Heart right ventricle (tissue), 16 donors: ENCODE data around the gene TTC32. TPM values are rescaled to one million over a fixed set of nuclear protein-coding genes. Genes with fewer than 3 reads are reported as not detected.

Experiments
- ATAC-seq, 8 donors: fragments of 200-7000 bp; cut with Tn5 transposase; one replicate each; pipeline ENCODE4 v1.9.1; 2020; ENCODE audit warnings: mild to moderate bottlenecking in 8 of 8, moderate library complexity in 8 of 8, moderate number of reproducible peaks in 1 of 8
- DNase-seq, 2 donors: peaks; one replicate each; pipeline ENCODE4 v3.0.0-alpha.2; 2020
- H3K27ac ChIP-seq, 10 donors: fragments of 200-600 bp; sonication (generic) in 2 of 10; one replicate each; pipeline versions ENCODE4 v1.5.0 to v1.8.0; 2020 to 2022; ENCODE audit warnings: mild to moderate bottlenecking in 3 of 10
- H3K27me3 ChIP-seq, 7 donors: fragments of 200-600 bp; one replicate each; pipeline ENCODE4 v1.8.0; 2021 to 2022; ENCODE audit warnings: mild to moderate bottlenecking in 2 of 7
- H3K36me3 ChIP-seq, 9 donors: fragments of 200-600 bp; sonication (generic) in 1 of 9; one replicate each; pipeline versions ENCODE4 v1.5.0 to v1.8.0; 2020 to 2022; ENCODE audit warnings: mild to moderate bottlenecking in 2 of 9
- H3K4me1 ChIP-seq, 9 donors: fragments of 200-600 bp; sonication (generic) in 1 of 9; one replicate each; pipeline versions ENCODE4 v1.5.0 to v1.8.0; 2020 to 2022; ENCODE audit warnings: mild to moderate bottlenecking in 4 of 9
- H3K4me3 ChIP-seq, 10 donors: fragments of 200-600 bp; sonication (generic) in 2 of 10; one replicate each; pipeline versions ENCODE4 v1.5.0 to v1.8.0; 2020 to 2022; ENCODE audit warnings: mild to moderate bottlenecking in 7 of 10, moderate library complexity in 2 of 10
- H3K9me3 ChIP-seq, 11 donors: fragments of 200-600 bp in 10 of 11; sonication (generic) in 2 of 11; one replicate each; pipeline versions ENCODE4 v1.5.0 to v1.8.0; 2013 to 2022; ENCODE audit warnings: mild to moderate bottlenecking in 2 of 11, control low read depth in 1 of 11, moderate library complexity in 1 of 11
- WGBS, 2 donors: extraction: QIAGEN DNeasy Blood & Tissue Kit; methylation state at CpG; one replicate each; pipeline ENCODE4 v1.1.7; 2013; ENCODE audit warnings: inconsistent platforms in 1 of 2; 5-methylcytosine and 5-hydroxymethylcytosine counted together
- intact Hi-C, 10 donors: fragments of 100-400 bp; cut with DNase I; formaldehyde crosslinking; loops; one replicate each; pipeline versions ENCODE4 v1.11.1 to v1.14.2; 2022
- polyA plus RNA-seq, 2 donors: library from polyadenylated mRNA; stranded (reverse); fragments of 200-250 nt; gene quantifications; one replicate each; pipeline ENCODE4 v1.2.3, GENCODE V29; 2013
- total RNA-seq, 10 donors: library from RNA; stranded (reverse); fragmentation: NEBNext Ultra II Directional in 3 of 10; extraction: Animal tissue kit (Norgen Biotek cat#: 25700) in 3 of 10; gene quantifications; one replicate each; pipeline versions ENCODE4 v1.2.1 to v1.2.4, GENCODE V29; 2021 to 2023
- TF ChIP-seq, protein P1 (sequence below), 9 donors: fragments of 200-600 bp; sonication (generic) in 2 of 9; IDR thresholded peaks; one replicate each; pipeline versions ENCODE4 v1.5.0 to v1.8.0; 2021 to 2022; ENCODE audit warnings: antibody characterized with exemption in 9 of 9, mild to moderate bottlenecking in 5 of 9, moderate library complexity in 1 of 9
- donor health status: Arrhythmogenic right ventricular cardiomyopathy.
- donor health status: ischemic (EF 13 %, LVEDD 7.1; RV severe dilation, severe dysfunction).
- donor health status: healthy with polysubstance abuse.
- donor health status: DM: no; HTN: yes; CAD: no.
- donor health status: DM: no; HTN: no; CAD: no.
- donor health status: ischemic (EF 25% LVEDD 6.9; RV normal size, moderate dysfunction).
- donor health status: ischemic (EF 25% LVEDD 5.7; RV mildly dilated, moderate dysfunction).
- donor health status: healthy.
- donor health status: DM: yes; HTN: yes; CAD: no.
- donor health status: Ischemic cardiomyopathy.
- donor health status: ischemic (EF 35%, LVEDD 5.7; RV mildly dilated, moderate dysfunction).
- donor health status: nonischemic (EF 11% LVEDD 7.7; RV severe dilation, severe dysfunction).
- donor health status: DM: yes; HTN: yes; CAD: no.
- donor health status: PGD.
- donor health status: ischemic (EF 29% LVEDD 5.4; RV normal size, mild dysfunction).
- donor health status: nonischemic (EF 23%, LVEDD 6.1; RV moderate dilation, normal function).

The TTC32 gene
- total and polyA plus RNA-seq, 12 donors = 3.4 to 27.7 (median 6.4) TPM

DNA sequence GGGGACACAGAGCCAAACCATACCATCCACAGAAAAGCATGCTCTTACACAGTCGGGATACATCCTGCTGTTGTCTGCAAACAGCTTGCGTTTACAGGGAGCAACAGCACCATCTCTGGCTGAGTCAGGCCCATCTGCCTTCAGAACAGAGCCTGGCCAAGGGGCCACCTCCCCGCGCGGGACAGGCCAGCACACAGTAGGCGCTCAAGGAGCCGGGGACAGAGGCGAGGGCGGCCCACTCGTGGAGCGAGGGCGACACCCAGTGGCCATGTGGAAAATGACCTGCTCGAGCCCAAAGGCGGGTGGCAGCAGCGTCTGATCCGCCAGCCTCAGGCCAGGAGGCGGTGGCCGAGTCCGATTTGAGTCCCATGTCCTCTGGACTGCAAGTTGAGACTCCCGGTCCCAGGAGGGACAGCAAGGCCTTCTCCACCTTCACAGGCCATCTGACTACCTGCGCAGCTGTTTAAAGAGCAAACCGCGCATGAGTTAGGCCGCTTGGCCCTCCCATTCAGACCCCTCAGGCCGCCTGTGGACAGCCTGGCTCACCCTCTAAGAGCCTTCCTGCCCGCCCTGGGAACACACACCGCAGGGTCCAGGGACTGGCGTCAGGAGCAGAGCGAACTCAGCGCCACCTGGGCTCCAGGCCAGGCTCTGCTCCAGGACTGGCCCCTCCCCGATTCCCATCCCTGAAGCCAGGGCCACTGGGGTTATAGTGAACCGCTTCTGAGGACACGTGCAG, 38.3 kb downstream of the TTC32 start:
- peak overlapping the region in 3 of 10 donors; percentile 7 to 59 (median 10) for H3K27ac ChIP-seq
- WGBS, 2 donors = 10 to 12% methylated on average over 33 of the region's 33 CpGs

DNA sequence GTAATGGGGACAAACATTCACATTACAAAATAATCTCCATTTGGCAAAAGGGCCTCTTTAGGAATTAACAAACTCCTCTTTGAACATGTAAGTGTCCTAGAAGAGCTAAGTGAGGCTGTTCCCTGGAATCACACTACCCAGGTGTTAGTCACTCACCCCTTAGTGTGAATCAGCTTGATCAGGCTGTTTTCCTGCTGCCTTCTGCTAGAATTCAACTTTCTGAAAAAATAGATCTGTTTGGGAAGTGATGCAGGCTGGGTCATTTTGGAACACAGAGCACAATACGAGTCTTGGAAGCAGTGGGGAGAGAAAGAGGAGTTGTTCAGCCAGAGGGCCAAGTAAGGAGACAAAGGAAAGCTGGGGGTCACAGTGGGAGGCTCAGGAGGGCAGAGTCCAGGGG, 40.0 kb downstream of the TTC32 start:
- TF ChIP-seq, protein P1, sequence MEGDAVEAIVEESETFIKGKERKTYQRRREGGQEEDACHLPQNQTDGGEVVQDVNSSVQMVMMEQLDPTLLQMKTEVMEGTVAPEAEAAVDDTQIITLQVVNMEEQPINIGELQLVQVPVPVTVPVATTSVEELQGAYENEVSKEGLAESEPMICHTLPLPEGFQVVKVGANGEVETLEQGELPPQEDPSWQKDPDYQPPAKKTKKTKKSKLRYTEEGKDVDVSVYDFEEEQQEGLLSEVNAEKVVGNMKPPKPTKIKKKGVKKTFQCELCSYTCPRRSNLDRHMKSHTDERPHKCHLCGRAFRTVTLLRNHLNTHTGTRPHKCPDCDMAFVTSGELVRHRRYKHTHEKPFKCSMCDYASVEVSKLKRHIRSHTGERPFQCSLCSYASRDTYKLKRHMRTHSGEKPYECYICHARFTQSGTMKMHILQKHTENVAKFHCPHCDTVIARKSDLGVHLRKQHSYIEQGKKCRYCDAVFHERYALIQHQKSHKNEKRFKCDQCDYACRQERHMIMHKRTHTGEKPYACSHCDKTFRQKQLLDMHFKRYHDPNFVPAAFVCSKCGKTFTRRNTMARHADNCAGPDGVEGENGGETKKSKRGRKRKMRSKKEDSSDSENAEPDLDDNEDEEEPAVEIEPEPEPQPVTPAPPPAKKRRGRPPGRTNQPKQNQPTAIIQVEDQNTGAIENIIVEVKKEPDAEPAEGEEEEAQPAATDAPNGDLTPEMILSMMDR (IDR thresholded peaks at IDR 0.05) = no peak
- H3K27ac ChIP-seq = no peak overlapping the region
- intact Hi-C loops = loop anchor here (2.0 to 10.0 kb wide), 23 partner anchors 87 to 1477 kb away; partner anchors contain the start of gene OSR1 (in 1 of the 10)
- WGBS, 2 donors = 59 to 62% methylated on average over 1 of the region's 1 CpG
- no peak for DNase-seq
- no peaks in the 10 kb centered on the region for H3K9me3 ChIP-seq
- no peaks in the 10 kb centered on the region for H3K36me3 ChIP-seq
- H3K27me3 ChIP-seq = no peaks in the 10 kb centered on the region
- no peak for ATAC-seq
- H3K4me3 ChIP-seq = no peak overlapping the region
- H3K4me1 ChIP-seq = peaks cover 0 to 10% (median 6%) of the 10 kb centered on the region in 9 donors

More for the DNA sequence above, 38.3 kb downstream of the TTC32 start:
- Histone ChIP-seq H3K9me3 (no peaks in the 10 kb centered on the region), H3K4me1 (peaks cover 0 to 13% (median 8%) of the 10 kb centered on the region in 9 donors), H3K4me3 (peak overlapping the region in 6 of 10 donors; percentile 10 to 40 (median 26)), H3K27me3 (peaks cover 0 to 4% (median 0%) of the 10 kb centered on the region in 7 donors), H3K36me3 (no peaks in the 10 kb centered on the region)
- intact Hi-C loops = loop anchor here (1.0 to 10.0 kb wide), 23 partner anchors 89 to 1479 kb away; partner anchors contain the start of gene OSR1 (in 1 of the 10)
- ATAC-seq = peak; percentile 75 to 89 (median 88)
- peak; percentile 58 to 76 for DNase-seq
- TF ChIP-seq, protein P1 (IDR thresholded peaks at IDR 0.05) = peak; percentile 93 to 100 (median 95)

DNA sequence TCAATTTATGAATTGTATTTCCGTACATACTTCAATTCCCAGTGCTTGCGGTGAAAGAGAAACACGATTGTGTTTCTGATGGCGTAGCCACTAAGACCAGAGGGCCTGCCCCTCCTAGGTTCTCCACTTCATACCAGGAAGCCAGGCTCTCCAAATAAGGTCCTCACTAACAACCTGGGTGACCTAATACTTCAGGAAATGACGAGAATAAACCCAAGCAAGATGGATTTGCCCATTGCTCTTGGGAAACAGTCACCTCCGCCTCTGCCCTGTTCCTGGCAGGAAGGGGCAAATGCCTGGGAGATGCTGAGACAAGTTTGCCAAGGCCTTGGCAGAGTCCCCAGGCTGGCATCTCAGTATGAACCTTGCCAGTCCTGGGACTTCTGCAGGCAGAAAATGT, 41.8 kb downstream of the TTC32 start:
- TF ChIP-seq, protein P1 (IDR thresholded peaks at IDR 0.05) = no peak
- no peaks in the 10 kb centered on the region for H3K27me3 ChIP-seq
- DNase-seq (peak; percentile 16 to 44), ATAC-seq (peak in 4 of 8 donors; percentile 28 to 54 (median 38))
- H3K9me3 ChIP-seq = no peaks in the 10 kb centered on the region
- H3K4me3 ChIP-seq = no peak overlapping the region
- H3K4me1 ChIP-seq = peaks cover 0 to 18% (median 7%) of the 10 kb centered on the region in 9 donors
- WGBS, 2 donors = 76 to 81% methylated on average over 6 of the region's 6 CpGs
- no peak overlapping the region for H3K27ac ChIP-seq
- intact Hi-C loops = loop anchor here (2.0 to 10.0 kb wide), 19 partner anchors 85 to 1475 kb away; partner anchors contain the start of gene OSR1 (in 1 of the 10)
- H3K36me3 ChIP-seq = no peaks in the 10 kb centered on the region

DNA sequence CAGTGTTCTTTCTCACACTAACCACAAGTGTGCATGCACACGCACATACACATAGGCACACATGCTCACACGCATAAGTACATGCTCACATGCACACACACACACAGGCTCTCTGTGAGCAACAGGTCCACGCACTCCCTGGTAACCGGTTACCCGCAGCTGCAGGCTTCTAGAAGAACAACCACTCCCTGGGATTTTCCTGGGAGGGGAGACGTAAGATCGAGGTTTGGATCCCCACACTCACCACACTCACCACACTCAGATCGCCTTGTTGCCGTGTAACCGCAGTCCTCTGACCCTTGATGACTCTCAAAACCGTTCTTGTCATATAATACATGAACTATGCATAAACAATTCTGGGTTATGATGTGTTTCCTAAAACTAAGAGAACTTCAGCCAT, 42.2 kb downstream of the TTC32 start:
- intact Hi-C loops = loop anchor here in 3 of 10 donors (5.0 to 10.0 kb wide), 4 partner anchors 85 to 1465 kb away; no protein-coding TSS in a partner anchor
- TF ChIP-seq, protein P1 (IDR thresholded peaks at IDR 0.05) = no peak
- no peak for DNase-seq
- H3K9me3 ChIP-seq = no peaks in the 10 kb centered on the region
- no peak overlapping the region for H3K27ac ChIP-seq
- no peak for ATAC-seq
- no peak overlapping the region for H3K4me3 ChIP-seq
- H3K4me1 ChIP-seq = peaks cover 0 to 18% (median 7%) of the 10 kb centered on the region in 9 donors
- no peaks in the 10 kb centered on the region for H3K36me3 ChIP-seq
- WGBS, 2 donors = 93 to 97% methylated on average over 11 of the region's 11 CpGs
- H3K27me3 ChIP-seq = no peaks in the 10 kb centered on the region
